SU-DHL-6 (cell line): ENCODE measurements around the gene COIL.
"Not testable (repeated sequence)": the region's sequence is repeated elsewhere in the genome, so short reads cannot be mapped to it uniquely, and the experiment has no call there.

Experiments
- H2AFZ ChIP-seq: fragments of 200-600 bp; sonication (generic); 2 replicates; pipeline ENCODE4 v1.6.1; 2014; ENCODE audit warnings: low read depth, mild to moderate bottlenecking, moderate library complexity, mixed read lengths, antibody characterized with exemption, low read length; ENCODE audit not compliant: severe bottlenecking
- H3F3A ChIP-seq: fragments of 200-600 bp; shearing (Covaris generic); 2 replicates; pipeline ENCODE4 v1.6.0; 2016; ENCODE audit warnings: antibody characterized with exemption, mild to moderate bottlenecking; ENCODE audit not compliant: insufficient read depth
- H3K27ac ChIP-seq: fragments of 200-600 bp; sonication (generic); 2 replicates; pipeline ENCODE4 v1.5.1; 2016; ENCODE audit warnings: low read depth, mild to moderate bottlenecking, low read length, moderate library complexity, mixed read lengths
- H3K27me3 ChIP-seq: fragments of 200-600 bp; sonication (generic), shearing (Covaris generic); 2 replicates; pipeline ENCODE4 v1.6.0; 2014; ENCODE audit warnings: mild to moderate bottlenecking, low read length
- H3K36me3 ChIP-seq: fragments of 200-600 bp; sonication (generic); 2 replicates; pipeline ENCODE4 v1.6.1; 2014; ENCODE audit warnings: mild to moderate bottlenecking, low read length, mixed read lengths
- H3K4me2 ChIP-seq: fragments of 300-600, 200-600 bp; shearing (Covaris generic), sonication (generic); 2 replicates; pipeline ENCODE4 v1.6.0; 2014; ENCODE audit warnings: low read length, low read depth, mild to moderate bottlenecking; ENCODE audit not compliant: poor library complexity, severe bottlenecking
- H3K4me3 ChIP-seq: fragments of 200-600 bp; sonication (generic); 2 replicates; pipeline ENCODE4 v1.5.1; 2014; ENCODE audit warnings: antibody characterized with exemption, low read length, mild to moderate bottlenecking, mixed read lengths; ENCODE audit not compliant: insufficient read depth, poor library complexity, severe bottlenecking
- H3K79me2 ChIP-seq: fragments of 200-600 bp; sonication (generic); 2 replicates; pipeline ENCODE4 v1.6.1; 2014; ENCODE audit warnings: mild to moderate bottlenecking, low read length, moderate library complexity; ENCODE audit not compliant: insufficient read depth
- H3K9ac ChIP-seq: fragments of 200-600 bp; sonication (generic); 2 replicates; pipeline ENCODE4 v1.7.0; 2014; ENCODE audit warnings: mild to moderate bottlenecking, low read length
- H3K9me2 ChIP-seq: fragments of 200-600 bp; sonication (generic); replicated peaks from 2 replicates; pipeline ENCODE4 v1.6.1; 2014; ENCODE audit warnings: low read length; ENCODE audit not compliant: insufficient read depth
- H3K9me3 ChIP-seq: fragments of 200-600 bp; sonication (generic); 2 replicates; pipeline ENCODE4 v1.6.1; 2014; ENCODE audit warnings: low read length, mixed read lengths; ENCODE audit not compliant: insufficient read depth
- H4K20me1 ChIP-seq: fragments of 200-600 bp; sonication (generic); 2 replicates; pipeline ENCODE4 v1.6.1; 2014; ENCODE audit warnings: low read depth, mild to moderate bottlenecking, antibody characterized with exemption, low read length, moderate library complexity, mixed read lengths
- CTCF ChIP-seq: fragments of 200-600 bp; sonication (generic); IDR thresholded peaks from one replicate; pipeline ENCODE4 v1.5.1; 2017; ENCODE audit warnings: antibody characterized with exemption, mild to moderate bottlenecking, low read length, moderate library complexity; ENCODE audit not compliant: insufficient read depth, poor library complexity, severe bottlenecking
- EZH2phosphoT487 ChIP-seq: fragments of 200-600 bp; sonication (generic), shearing (Covaris generic); conservative IDR thresholded peaks from 2 replicates; pipeline ENCODE4 v1.6.1; 2018; ENCODE audit warnings: mild to moderate bottlenecking, antibody characterized with exemption, low read length, moderate library complexity, mixed read lengths

The COIL gene

GRCh38 chr17:56983366-56983765 lies 22.5 kb upstream of the COIL start:
- H3K36me3 ChIP-seq = 0 out of 2 replicates have a peak, but pooled peaks cover 5% of the 10 kb centered on the region
- H3K27me3 ChIP-seq = no peaks in the 10 kb centered on the region
- no peaks in the 10 kb centered on the region for H4K20me1 ChIP-seq
- H3K4me3 ChIP-seq = no peak overlapping the region
- no peak overlapping the region for H3K9ac ChIP-seq
- no peaks in the 10 kb centered on the region for H3K79me2 ChIP-seq
- no peaks in the 10 kb centered on the region for H3K9me2 ChIP-seq
- TF ChIP-seq EZH2phosphoT487 (no peak), CTCF (no peak)
- H3K4me2 ChIP-seq = no peak overlapping the region
- no peaks in the 10 kb centered on the region for H3K9me3 ChIP-seq
- no peak overlapping the region for H2AFZ ChIP-seq
- no peak overlapping the region for H3K27ac ChIP-seq
- peaks cover 5% of the 10 kb centered on the region; the same call in 1 of the 2 replicates for H3F3A ChIP-seq

- H3K36me3 ChIP-seq = no peaks in the 10 kb centered on the region
- no peak overlapping the region for H3K9ac ChIP-seq
- no peaks in the 10 kb centered on the region for H4K20me1 ChIP-seq
- TF ChIP-seq EZH2phosphoT487 = no peak
- no peak for TF ChIP-seq CTCF
- H3K27ac ChIP-seq = no peak overlapping the region
- H3K4me2 ChIP-seq = no peak overlapping the region
- no peaks in the 10 kb centered on the region for H3K79me2 ChIP-seq
- H2AFZ ChIP-seq = no peak overlapping the region
- no peaks in the 10 kb centered on the region for H3K9me2 ChIP-seq
- H3K9me3 ChIP-seq = no peaks in the 10 kb centered on the region
- peaks cover 6% of the 10 kb centered on the region; the same call in 1 of the 2 replicates for H3F3A ChIP-seq
- H3K4me3 ChIP-seq = no peak overlapping the region
- no peaks in the 10 kb centered on the region for H3K27me3 ChIP-seq
Measured at GRCh38 chr17:56982312-56982711, 21.5 kb upstream of the COIL start.

- H3K9me3 ChIP-seq, H3K4me3 ChIP-seq, H3K79me2 ChIP-seq, H3K4me2 ChIP-seq, H2AFZ ChIP-seq, H3K9ac ChIP-seq, H3K27ac ChIP-seq, H3K9me2 ChIP-seq, H3K27me3 ChIP-seq, H4K20me1 ChIP-seq, H3K36me3 ChIP-seq, H3F3A ChIP-seq: not testable (repeated sequence)
Measured at GRCh38 chr17:56980526-56980925, 19.7 kb upstream of the COIL start.

GRCh38 chr17:56979091-56979480 lies 18.2 kb upstream of the COIL start:
- no peaks in the 10 kb centered on the region for H3K79me2 ChIP-seq
- H3K9me3 ChIP-seq = no peaks in the 10 kb centered on the region
- peak overlapping the region; percentile 89 for H2AFZ ChIP-seq
- H4K20me1 ChIP-seq = no peaks in the 10 kb centered on the region
- peaks cover 6% of the 10 kb centered on the region; the same call in 1 of the 2 replicates for H3F3A ChIP-seq
- TF ChIP-seq CTCF (no peak), EZH2phosphoT487 (no peak)
- peak overlapping the region; percentile 90 for H3K4me2 ChIP-seq
- no peaks in the 10 kb centered on the region for H3K36me3 ChIP-seq
- no peak overlapping the region for H3K27ac ChIP-seq
- H3K27me3 ChIP-seq = no peaks in the 10 kb centered on the region
- H3K4me3 ChIP-seq = peak overlapping the region; percentile 79
- peak overlapping the region; percentile 64; the same call in 1 of the 2 replicates for H3K9ac ChIP-seq
- H3K9me2 ChIP-seq = no peaks in the 10 kb centered on the region
